Epithelial cell of proximal tubule (primary cell): ENCODE data around the gene KRT82. TPM values are rescaled to one million over a fixed set of nuclear protein-coding genes. Genes with fewer than 3 reads are reported as not detected.
"Not testable (repeated sequence)": the region's sequence is repeated elsewhere in the genome, so short reads cannot be mapped to it uniquely, and the experiment has no call there.

Experiments used
- DNase-seq: peaks from one replicate; pipeline ENCODE4 v3.0.0-alpha.2; 2011; ENCODE audit warnings: low read depth
- H3K4me3 ChIP-seq: 2 replicates; pipeline ENCODE4 v1.5.1; 2011; ENCODE audit warnings: low read depth, mild to moderate bottlenecking, low read length
- total RNA-seq: library from RNA; depleted of rRNA; stranded (reverse); fragments of >200 nt; gene quantifications from 2 replicates; pipeline ENCODE4 v1.2.3, GENCODE V29; 2015
- TF ChIP-seq, protein P1 (sequence below): conservative IDR thresholded peaks from 2 replicates; pipeline ENCODE4 v1.5.1; 2012; ENCODE audit warnings: low read depth, mild to moderate bottlenecking, low read length

The KRT82 gene
- total RNA-seq, 1 donor from 2014 or later, result not detected

GRCh38 chr12:52411815-52412214 is 5.7 kb upstream of the KRT82 start:
- TF ChIP-seq, protein P1, sequence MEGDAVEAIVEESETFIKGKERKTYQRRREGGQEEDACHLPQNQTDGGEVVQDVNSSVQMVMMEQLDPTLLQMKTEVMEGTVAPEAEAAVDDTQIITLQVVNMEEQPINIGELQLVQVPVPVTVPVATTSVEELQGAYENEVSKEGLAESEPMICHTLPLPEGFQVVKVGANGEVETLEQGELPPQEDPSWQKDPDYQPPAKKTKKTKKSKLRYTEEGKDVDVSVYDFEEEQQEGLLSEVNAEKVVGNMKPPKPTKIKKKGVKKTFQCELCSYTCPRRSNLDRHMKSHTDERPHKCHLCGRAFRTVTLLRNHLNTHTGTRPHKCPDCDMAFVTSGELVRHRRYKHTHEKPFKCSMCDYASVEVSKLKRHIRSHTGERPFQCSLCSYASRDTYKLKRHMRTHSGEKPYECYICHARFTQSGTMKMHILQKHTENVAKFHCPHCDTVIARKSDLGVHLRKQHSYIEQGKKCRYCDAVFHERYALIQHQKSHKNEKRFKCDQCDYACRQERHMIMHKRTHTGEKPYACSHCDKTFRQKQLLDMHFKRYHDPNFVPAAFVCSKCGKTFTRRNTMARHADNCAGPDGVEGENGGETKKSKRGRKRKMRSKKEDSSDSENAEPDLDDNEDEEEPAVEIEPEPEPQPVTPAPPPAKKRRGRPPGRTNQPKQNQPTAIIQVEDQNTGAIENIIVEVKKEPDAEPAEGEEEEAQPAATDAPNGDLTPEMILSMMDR, result no peak
- no peak overlapping the region for H3K4me3 ChIP-seq
- no peak for DNase-seq

DNA sequence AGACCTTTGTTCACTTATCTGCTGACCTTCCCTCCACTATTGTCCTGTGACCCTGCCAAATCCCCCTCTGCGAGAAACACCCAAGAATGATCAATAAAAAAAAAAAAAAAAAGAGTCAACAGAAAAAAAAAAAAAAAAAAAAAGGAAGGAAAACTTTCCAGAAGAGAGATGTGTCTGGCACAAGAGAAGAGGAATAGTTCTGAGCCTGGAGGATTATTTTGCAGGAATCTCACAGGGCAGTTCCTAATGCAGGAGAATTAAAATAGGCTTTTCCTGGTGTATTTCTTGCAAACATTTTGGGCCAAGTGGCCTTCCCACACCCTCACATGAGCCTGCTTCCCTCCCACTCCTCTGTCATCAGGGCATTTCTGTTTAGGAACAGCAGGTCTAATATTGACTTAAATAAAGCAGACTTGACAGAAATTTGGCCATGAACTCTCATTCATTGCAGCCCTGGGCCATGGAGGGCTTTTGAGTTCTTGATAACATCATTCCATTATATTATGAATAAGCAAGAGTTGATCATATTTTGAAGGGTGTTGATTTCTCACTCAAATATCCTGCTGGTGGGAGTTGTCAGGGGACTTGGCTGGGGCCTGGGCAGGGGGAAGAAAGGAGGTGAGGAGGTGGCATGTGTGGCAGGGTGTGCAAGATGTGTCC is 4.6 kb upstream of the KRT82 start:
- not testable (repeated sequence) for H3K4me3 ChIP-seq, DNase-seq

DNA sequence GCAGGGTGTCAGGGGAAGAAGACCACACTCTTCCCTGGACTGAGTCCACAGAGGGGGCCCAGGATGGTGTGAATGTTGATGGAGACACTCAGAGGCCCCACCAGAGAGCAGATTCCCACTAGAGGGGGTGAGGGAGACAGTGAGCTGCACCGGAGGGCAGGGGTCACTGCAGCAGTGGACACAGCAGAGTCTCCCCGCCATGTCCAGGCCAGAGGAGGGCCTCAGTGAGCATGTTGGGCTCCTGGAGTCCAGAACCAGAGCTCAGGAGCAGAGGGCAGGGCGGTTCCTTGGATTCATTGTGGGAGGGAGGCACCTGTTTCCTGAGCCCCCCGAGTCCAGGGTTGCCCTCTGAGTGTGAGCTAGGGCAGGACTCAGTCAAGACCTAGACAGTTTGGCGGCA is 1.8 kb upstream of the KRT82 start:
- TF ChIP-seq, protein P1, result peak; percentile 10
- DNase-seq, result no peak
- H3K4me3 ChIP-seq, result no peak overlapping the region

- no peak for DNase-seq
- TF ChIP-seq, protein P1, result peak; percentile 24
- H3K4me3 ChIP-seq, result no peak overlapping the region
These were observed 1.2 kb downstream of the KRT82 start for GRCh38 chr12:52404951-52405350.

- H3K4me3 ChIP-seq, result no peak overlapping the region
- no peak for DNase-seq
- TF ChIP-seq, protein P1, result no peak
These were observed 2.6 kb downstream of the KRT82 start for GRCh38 chr12:52403561-52403960.

- no peak overlapping the region for H3K4me3 ChIP-seq
- TF ChIP-seq, protein P1, result no peak
- DNase-seq, result no peak
These were observed 3.1 kb downstream of the KRT82 start for GRCh38 chr12:52402873-52403540.

- H3K4me3 ChIP-seq, result no peak overlapping the region
- TF ChIP-seq, protein P1, result no peak
- DNase-seq, result no peak
These were observed 3.8 kb downstream of the KRT82 start for GRCh38 chr12:52402377-52402776.
